Sigmoid colon (tissue), 7 donors: Measurements from ENCODE around the gene KRTAP1-1. TPM values are rescaled to one million over a fixed set of nuclear protein-coding genes. Genes with fewer than 3 reads are reported as not detected.

Experiments
- DNase-seq: peaks from one replicate; pipeline ENCODE4 v3.0.0-alpha.2; 2019
- H3K27ac ChIP-seq, 4 donors: fragments of 200-600 bp; sonication (generic); one replicate each; pipeline ENCODE4 v1.5.1; 2016 to 2019; ENCODE audit warnings: mild to moderate bottlenecking in 1 of 4
- H3K27me3 ChIP-seq, 3 donors: fragments of 200-600 bp; sonication (generic); one replicate each; pipeline ENCODE4 v1.5.1; 2019; ENCODE audit warnings: mild to moderate bottlenecking in 1 of 3
- H3K36me3 ChIP-seq, 4 donors: fragments of 200-600 bp; sonication (generic); one replicate each; pipeline ENCODE4 v1.5.1; 2016 to 2019
- H3K4me1 ChIP-seq, 4 donors: fragments of 200-600 bp; sonication (generic); one replicate each; pipeline ENCODE4 v1.5.1; 2017 to 2019
- H3K4me3 ChIP-seq, 4 donors: fragments of 200-600 bp; sonication (generic); one replicate each; pipeline ENCODE4 v1.5.1; 2017 to 2019; ENCODE audit warnings: mild to moderate bottlenecking in 2 of 4, moderate library complexity in 1 of 4
- H3K9me3 ChIP-seq, 4 donors: fragments of 200-600 bp in 3 of 4; sonication (generic) in 3 of 4; one replicate each; pipeline versions ENCODE4 v1.5.1 to v1.6.1; 2013 to 2019
- CTCF ChIP-seq, 4 experiments: fragments of 450-650 bp in 3 of 4; fragments of 200-600 bp in 1 of 4; IDR thresholded peaks; one replicate each; pipeline ENCODE4 v1.5.1; 2016 to 2019; ENCODE audit warnings: antibody characterized with exemption in 4 of 4, mild to moderate bottlenecking in 3 of 4, moderate library complexity in 2 of 4
- EP300 ChIP-seq, 4 donors: sonication (generic); formaldehyde crosslinking; IDR thresholded peaks; one replicate each; pipeline ENCODE4 v1.6.1; 2017; ENCODE audit warnings: antibody characterized with exemption in 4 of 4
- POLR2A ChIP-seq, 2 donors: fragments of 450-650 bp; IDR thresholded peaks; one replicate each; pipeline ENCODE4 v1.6.1; 2016; ENCODE audit warnings: antibody characterized with exemption in 2 of 2, mild to moderate bottlenecking in 2 of 2, moderate library complexity in 2 of 2
- POLR2AphosphoS5 ChIP-seq, 4 donors: sonication (generic); formaldehyde crosslinking; IDR thresholded peaks; one replicate each; pipeline ENCODE4 v1.6.1; 2017; ENCODE audit warnings: antibody characterized with exemption in 4 of 4
- WGBS, 2 donors: extraction: QIAGEN DNeasy Blood & Tissue Kit; methylation state at CpG; one replicate each; pipeline ENCODE4 v1.1.7; 2013; 5-methylcytosine and 5-hydroxymethylcytosine counted together
- intact Hi-C: fragments of 100-400 bp; cut with DNase I; formaldehyde crosslinking; loops from one replicate; pipeline ENCODE4 v1.15.1; 2023
- polyA plus RNA-seq, 3 donors: library from polyadenylated mRNA; stranded (reverse); fragments of 200-250 nt; gene quantifications; one replicate each; pipeline ENCODE4 v1.2.3, GENCODE V29; 2013
- total RNA-seq, 4 donors: library from RNA; depleted of rRNA; stranded (reverse); fragments of >200 nt; gene quantifications; one replicate each; pipeline ENCODE4 v1.1.0, GENCODE V29; 2016
- donor health status: healthy with polysubstance abuse.
- donor health status: Bipolar disorder and iron deficiency.
- donor health status: healthy.

Gene KRTAP1-1
- total and polyA plus RNA-seq, 7 donors = not detected

GRCh38 chr17:41010441-41010840, 30.8 kb downstream of the KRTAP1-1 start:
- no peaks in the 10 kb centered on the region for H3K36me3 ChIP-seq
- TF ChIP-seq EP300 (IDR thresholded peaks at IDR 0.05) = no peak
- TF ChIP-seq POLR2A (IDR thresholded peaks at IDR 0.05) = no peak
- no peak for TF ChIP-seq POLR2AphosphoS5 (IDR thresholded peaks at IDR 0.05)
- TF ChIP-seq CTCF (IDR thresholded peaks at IDR 0.05) = no peak
- no peaks in the 10 kb centered on the region for H3K4me1 ChIP-seq
- DNase-seq = no peak
- no peak overlapping the region for H3K27ac ChIP-seq
- no peaks in the 10 kb centered on the region for H3K27me3 ChIP-seq
- H3K4me3 ChIP-seq = no peak overlapping the region
- no peaks in the 10 kb centered on the region for H3K9me3 ChIP-seq
- intact Hi-C loops = no loop called here

- TF ChIP-seq POLR2A (IDR thresholded peaks at IDR 0.05) = no peak
- no peak for TF ChIP-seq POLR2AphosphoS5 (IDR thresholded peaks at IDR 0.05)
- no peak for TF ChIP-seq EP300 (IDR thresholded peaks at IDR 0.05)
- TF ChIP-seq CTCF (IDR thresholded peaks at IDR 0.05) = no peak
- Histone ChIP-seq H3K27me3 (no peaks in the 10 kb centered on the region), H3K36me3 (no peaks in the 10 kb centered on the region), H3K27ac (no peak overlapping the region), H3K4me3 (no peak overlapping the region), H3K4me1 (no peaks in the 10 kb centered on the region), H3K9me3 (no peaks in the 10 kb centered on the region)
- WGBS, 2 donors = 94% methylated on average over 1 of the region's 1 CpG
- DNase-seq = no peak
- intact Hi-C loops = no loop called here
Measured at GRCh38 chr17:41009936-41010335, 31.3 kb downstream of the KRTAP1-1 start.

DNA sequence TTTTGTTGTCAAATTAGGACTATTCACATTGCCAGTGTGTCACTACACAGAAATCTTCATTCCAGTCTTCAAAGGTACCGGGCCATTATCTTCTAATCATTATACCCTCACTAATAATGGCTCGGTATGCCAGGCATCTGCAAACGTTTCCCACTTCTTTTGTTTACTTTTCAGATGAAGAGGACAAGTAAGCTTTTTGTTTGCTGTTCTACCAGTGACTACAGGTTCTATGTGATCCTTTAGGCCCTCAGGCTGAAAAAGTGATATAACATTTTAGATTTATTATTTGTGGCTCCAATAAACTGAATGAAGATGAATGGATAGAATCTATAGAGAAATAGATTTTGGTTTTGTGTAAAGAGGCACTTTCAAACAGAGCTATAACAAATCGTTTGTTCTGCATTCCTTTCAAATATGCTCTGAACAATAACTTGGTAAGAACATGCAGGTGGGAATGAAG, 31.9 kb downstream of the KRTAP1-1 start:
- no peaks in the 10 kb centered on the region for H3K4me1 ChIP-seq
- H3K36me3 ChIP-seq = no peaks in the 10 kb centered on the region
- no peak for DNase-seq
- no peaks in the 10 kb centered on the region for H3K9me3 ChIP-seq
- 48 to 64% methylated on average over 4 of the region's 4 CpGs for WGBS, 2 donors
- no peak overlapping the region for H3K4me3 ChIP-seq
- no peak overlapping the region for H3K27ac ChIP-seq
- TF ChIP-seq POLR2A (IDR thresholded peaks at IDR 0.05) = no peak
- no peak for TF ChIP-seq POLR2AphosphoS5 (IDR thresholded peaks at IDR 0.05)
- TF ChIP-seq EP300 (IDR thresholded peaks at IDR 0.05) = no peak
- intact Hi-C loops = no loop called here
- H3K27me3 ChIP-seq = no peaks in the 10 kb centered on the region

DNA sequence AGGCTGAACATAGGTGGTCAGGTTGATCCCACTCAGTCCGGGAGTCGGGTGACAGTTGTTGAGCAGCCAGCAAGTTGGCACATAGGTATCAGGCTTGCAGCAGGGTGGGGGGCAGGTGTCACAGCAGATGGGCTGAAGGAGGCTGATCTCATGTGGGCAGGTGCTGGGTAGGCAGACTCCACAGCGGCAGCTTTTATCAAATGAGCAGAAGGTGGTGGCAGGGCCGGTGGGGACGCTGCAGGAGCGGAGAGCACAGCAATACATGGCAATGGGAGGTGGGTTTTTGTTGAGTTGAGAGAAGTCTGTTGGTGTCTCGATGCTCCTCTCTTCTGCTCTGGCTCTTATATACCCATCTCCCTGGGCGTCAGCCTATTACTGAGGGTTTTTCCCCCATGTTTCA, 32.4 kb downstream of the KRTAP1-1 start, which contains the start of gene KRTAP3-1:
TSS of gene KRTAP3-1 (minus strand) at position 318 of the 400 bp plus-strand sequence. CDS start at position 264, 54 bp downstream.
- intact Hi-C loops = no loop called here
- no peak for TF ChIP-seq CTCF (IDR thresholded peaks at IDR 0.05)
- no peak for TF ChIP-seq EP300 (IDR thresholded peaks at IDR 0.05)
- no peak for TF ChIP-seq POLR2A (IDR thresholded peaks at IDR 0.05)
- TF ChIP-seq POLR2AphosphoS5 (IDR thresholded peaks at IDR 0.05) = no peak
- H3K4me3 ChIP-seq = no peak within 1 kb of the TSS
- H3K27ac ChIP-seq = no peak within 1 kb of the TSS
- WGBS, 2 donors = 85 to 94% methylated on average over 8 of the region's 8 CpGs
- DNase-seq = no peak
- H3K4me1 ChIP-seq = no peaks in the 10 kb centered on the region
- no peaks in the 10 kb centered on the region for H3K9me3 ChIP-seq
- no peaks in the 10 kb centered on the region for H3K27me3 ChIP-seq
- H3K36me3 ChIP-seq = no peaks in the 10 kb centered on the region

- TF ChIP-seq POLR2A (IDR thresholded peaks at IDR 0.05) = no peak
- Histone ChIP-seq H3K4me3 (no peak overlapping the region), H3K27me3 (no peaks in the 10 kb centered on the region), H3K4me1 (no peaks in the 10 kb centered on the region), H3K9me3 (no peaks in the 10 kb centered on the region), H3K27ac (no peak overlapping the region), H3K36me3 (no peaks in the 10 kb centered on the region)
- WGBS, 2 donors = 90 to 92% methylated on average over 3 of the region's 3 CpGs
- DNase-seq = no peak
- intact Hi-C loops = no loop called here
Measured at GRCh38 chr17:41004397-41004796, 36.9 kb downstream of the KRTAP1-1 start.

DNA sequence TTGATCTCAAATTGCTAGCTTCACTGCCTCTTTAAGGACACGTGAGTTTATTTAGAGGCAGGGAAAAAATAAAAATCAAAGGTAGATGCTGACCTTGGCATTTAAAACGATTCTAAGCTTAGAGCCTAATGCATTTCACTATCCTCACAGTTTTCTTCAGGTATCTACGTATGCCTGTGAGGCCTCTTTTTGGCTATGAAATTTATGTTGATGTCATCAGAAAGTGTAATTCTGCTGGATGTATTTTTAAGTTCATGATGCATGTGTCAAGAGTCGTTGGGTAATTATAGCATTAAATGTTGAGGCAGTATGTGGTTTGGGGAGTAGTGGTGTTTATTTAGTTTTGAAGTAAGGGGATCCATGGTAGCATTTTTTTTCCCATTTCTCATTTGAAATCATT, 37.3 kb downstream of the KRTAP1-1 start:
- Histone ChIP-seq H3K9me3 (no peaks in the 10 kb centered on the region), H3K27ac (no peak overlapping the region), H3K4me1 (no peaks in the 10 kb centered on the region), H3K4me3 (no peak overlapping the region), H3K27me3 (no peaks in the 10 kb centered on the region), H3K36me3 (no peaks in the 10 kb centered on the region)
- intact Hi-C loops = no loop called here
- WGBS, 2 donors = 75 to 77% methylated on average over 4 of the region's 4 CpGs
- DNase-seq = no peak
- TF ChIP-seq EP300 (IDR thresholded peaks at IDR 0.05) = no peak
- no peak for TF ChIP-seq POLR2AphosphoS5 (IDR thresholded peaks at IDR 0.05)
- TF ChIP-seq POLR2A (IDR thresholded peaks at IDR 0.05) = no peak
- TF ChIP-seq CTCF (IDR thresholded peaks at IDR 0.05) = no peak
